Middle frontal gyrus (tissue), 1 donor: Measurements from ENCODE around the gene HPCAL1.
"Not testable (repeated sequence)": the region's sequence is repeated elsewhere in the genome, so short reads cannot be mapped to it uniquely, and the experiment has no call there.

ENCODE experiments used
- DNase-seq: peaks from one replicate; pipeline ENCODE4 v3.0.0-alpha.2; 2015; ENCODE audit warnings: low spot score; ENCODE audit errors: extremely low spot score

HPCAL1 gene

GRCh38 chr2:10302479-10303180 lies at the start of gene HPCAL1:
HPCAL1 (plus strand) TSS chr2:10302904; CDS start chr2:10419758, 116,854 bp downstream.
- peak; percentile 54 for DNase-seq

DNA sequence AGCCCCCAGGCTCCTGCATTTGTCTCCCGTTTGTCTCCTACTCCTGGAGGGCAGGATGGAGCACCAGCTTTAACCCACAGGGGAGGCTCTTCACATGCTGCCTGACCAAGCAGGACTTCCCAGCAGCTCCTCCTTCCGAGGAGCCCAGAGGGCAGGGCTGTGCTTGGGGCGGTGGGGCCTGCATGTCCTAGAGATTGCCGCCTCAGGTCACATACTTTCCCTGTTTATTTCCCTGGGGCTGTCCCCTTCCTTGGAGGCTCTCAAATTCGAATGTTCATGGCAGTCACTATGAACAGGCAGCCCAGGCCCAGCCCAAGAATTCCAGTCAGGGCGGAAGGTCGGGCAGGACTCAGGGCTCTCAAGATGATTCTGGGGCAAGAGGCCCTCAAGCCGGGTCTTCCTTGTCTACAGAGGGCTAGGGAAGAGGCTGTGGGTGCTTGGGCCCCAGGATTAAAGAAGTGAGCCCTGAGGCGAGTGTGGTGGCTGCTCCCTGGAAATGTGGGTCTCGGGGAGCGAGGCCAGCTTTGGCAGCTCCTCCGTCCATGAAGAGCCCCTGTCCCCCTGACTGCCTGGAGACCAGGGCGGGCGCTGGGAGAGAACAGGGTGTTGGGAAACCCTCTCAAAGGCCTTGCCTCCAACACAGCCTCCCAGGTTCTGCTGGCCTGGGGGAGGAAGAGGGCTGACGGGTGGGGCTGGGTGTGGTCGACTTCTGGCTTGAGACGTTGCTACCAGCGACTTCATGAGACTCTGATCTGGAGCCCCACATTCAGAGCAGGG lies 48.9 kb upstream of the HPCAL1 start:
- DNase-seq: no peak

GRCh38 chr2:10254373-10255188 lies 48.1 kb upstream of the HPCAL1 start:
- no peak for DNase-seq

GRCh38 chr2:10255189-10256030 lies 47.3 kb upstream of the HPCAL1 start:
- no peak for DNase-seq

- DNase-seq: no peak
Measured at GRCh38 chr2:10256031-10256514, 46.6 kb upstream of the HPCAL1 start.

DNA sequence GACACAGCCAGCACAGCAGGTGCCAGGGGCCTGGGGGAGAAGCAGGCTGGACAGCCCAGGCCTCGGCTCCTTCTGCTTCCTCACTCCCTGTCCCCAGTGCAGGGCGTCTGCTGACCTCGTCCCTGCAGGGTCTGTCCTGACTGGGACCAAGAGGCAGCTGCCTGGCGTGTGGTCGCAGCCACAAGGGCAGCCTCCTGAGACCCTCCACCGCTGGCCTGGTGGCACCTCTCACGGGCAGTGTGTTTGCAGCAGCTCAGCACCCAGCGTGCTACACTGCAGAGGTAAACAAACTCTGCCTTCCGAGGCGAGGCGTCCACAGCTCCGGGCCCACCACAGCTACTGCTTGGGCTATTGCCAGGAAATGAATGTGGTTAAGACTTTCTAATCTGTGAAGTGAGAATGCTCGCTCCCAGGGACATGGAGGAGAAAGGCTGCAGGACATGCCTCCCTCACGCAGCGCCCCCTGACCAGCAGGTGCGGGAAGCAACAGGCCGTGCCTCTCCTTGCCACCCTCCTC lies 46.1 kb upstream of the HPCAL1 start:
- no peak for DNase-seq

GRCh38 chr2:10257036-10257435 lies 45.7 kb upstream of the HPCAL1 start:
- no peak for DNase-seq

DNA sequence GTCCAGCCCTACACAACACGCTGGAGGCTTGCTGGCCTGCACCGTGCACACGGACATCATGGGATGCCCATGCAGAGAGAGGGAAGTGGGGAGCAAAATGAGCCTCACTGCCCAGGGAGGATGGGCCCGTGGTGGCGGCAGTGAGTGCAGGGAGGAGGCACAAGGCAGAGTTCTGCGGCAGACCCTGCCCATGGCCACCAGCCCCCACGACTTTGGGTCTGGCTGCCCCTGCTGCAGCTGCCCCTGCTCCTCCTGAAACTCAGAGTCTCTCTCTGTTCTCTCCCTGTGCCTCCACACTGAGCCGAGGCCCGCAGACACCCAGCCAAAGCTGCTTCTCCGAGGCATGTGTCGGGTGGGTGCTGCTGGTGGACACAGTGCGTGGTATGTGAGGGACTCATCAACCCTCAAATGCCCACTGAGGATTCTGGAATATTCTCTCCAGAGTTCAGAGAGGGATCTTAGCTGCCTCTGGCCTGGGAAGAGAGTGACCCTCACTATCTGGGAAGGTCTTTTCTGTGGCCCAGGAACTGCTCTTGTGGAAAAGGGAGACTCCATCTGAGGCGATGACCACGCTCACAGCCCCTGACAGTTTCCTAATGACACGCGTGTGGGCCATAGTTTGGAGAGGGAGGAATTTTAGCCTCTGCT lies 45.1 kb upstream of the HPCAL1 start:
- DNase-seq: no peak

DNA sequence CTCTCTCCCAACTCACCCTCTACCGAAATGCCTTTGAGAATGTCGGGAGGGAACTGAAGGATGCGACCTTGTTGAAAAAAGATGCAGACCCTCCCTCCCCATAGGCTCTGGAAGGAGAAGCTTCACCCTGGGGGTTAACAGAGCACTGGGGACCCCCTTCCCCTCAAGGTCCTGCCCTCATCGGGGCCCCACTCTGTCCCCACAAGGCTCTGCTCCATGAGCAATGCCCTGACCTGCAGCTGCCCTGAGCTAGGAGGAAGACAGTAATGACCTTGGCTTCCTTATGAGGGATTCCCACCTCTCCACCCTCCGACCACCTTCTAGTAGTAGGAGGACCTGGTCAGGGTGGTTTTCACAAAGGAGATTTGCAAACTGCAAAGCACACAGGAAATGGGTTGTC lies 44.4 kb upstream of the HPCAL1 start:
- DNase-seq: no peak

DNA sequence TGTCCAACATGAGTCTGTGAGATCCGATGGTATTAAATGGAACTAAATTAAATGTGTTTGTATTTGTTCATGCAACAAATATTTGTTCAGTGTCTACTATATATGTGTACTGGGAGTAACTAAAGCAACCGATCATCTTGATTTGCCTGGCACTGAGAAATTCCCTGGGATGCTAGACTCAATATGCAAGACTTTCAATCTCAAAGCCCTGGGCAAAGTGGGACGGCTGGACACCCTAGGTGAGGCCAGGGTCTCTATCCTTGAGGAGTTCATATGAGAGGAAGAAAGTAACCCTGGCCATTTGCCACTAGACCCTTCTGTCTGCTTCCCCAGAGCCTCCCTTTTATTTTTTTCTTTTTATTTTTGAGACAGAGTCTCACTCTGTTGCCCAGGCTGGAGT lies 44.0 kb upstream of the HPCAL1 start:
- no peak for DNase-seq

DNA sequence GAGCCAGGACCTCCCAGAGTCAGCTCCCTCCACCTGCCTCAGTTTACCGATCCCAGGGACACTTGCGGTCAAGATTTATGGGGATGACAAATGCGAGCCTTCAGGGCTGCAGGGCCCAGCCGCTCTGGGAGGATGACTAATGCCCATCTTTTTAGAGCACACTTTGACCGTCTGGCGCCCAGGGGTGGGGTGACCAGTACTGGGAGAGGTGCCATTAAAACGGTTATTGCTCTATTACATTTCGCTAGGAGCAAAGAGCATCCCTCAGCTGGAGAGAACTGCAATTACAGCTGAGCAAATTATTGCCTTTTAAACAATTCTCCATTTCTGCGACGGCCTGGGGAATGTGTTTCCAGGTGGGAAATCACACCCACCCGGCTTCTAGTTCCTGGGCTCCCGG lies 42.6 kb upstream of the HPCAL1 start:
- DNase-seq: no peak

- DNase-seq: not testable (repeated sequence)
Measured at GRCh38 chr2:10263526-10263925, 39.2 kb upstream of the HPCAL1 start.

GRCh38 chr2:10264506-10265328 lies 38.0 kb upstream of the HPCAL1 start:
- DNase-seq: no peak

- DNase-seq: no peak
Measured at GRCh38 chr2:10265329-10266132, 37.2 kb upstream of the HPCAL1 start.

GRCh38 chr2:10266133-10266620 lies 36.5 kb upstream of the HPCAL1 start:
- no peak for DNase-seq

DNA sequence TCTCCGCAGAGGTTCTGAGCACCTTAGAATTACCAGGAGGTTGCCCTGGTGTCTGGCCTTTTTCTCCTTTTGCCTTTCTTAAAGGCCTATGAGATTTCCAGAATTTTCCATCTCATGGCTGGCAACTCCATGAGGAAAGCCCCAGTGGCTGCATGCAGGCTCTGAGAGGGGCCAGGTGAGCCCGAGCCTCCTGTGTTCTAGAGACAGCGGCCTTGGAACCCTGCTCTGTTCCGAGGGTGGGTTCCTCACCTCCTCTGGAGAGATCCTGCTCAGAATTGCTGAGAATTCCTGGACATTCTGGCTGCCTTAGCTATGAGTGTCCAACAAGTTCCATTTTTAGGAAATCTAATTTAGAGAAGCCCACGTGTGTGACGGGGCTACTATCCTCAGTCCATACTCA lies 35.7 kb upstream of the HPCAL1 start:
- DNase-seq: no peak

GRCh38 chr2:10267551-10268465 lies 34.9 kb upstream of the HPCAL1 start:
- DNase-seq: no peak
